Activated CD4-positive, alpha-beta T cell treated with anti-CD3 and anti-CD28 coated beads, Interleukin-2, Interleukin-4, amounts not matched to agents 100 ng/mL and 50 ng/mL, durations not matched to agents 16 hours and 8 hours (primary cell): ENCODE measurements around the gene HELZ.

Source experiments
- DNase-seq: peaks from one replicate; pipeline ENCODE4 v3.0.0-alpha.2; 2020; ENCODE audit warnings: low spot score

The HELZ gene

GRCh38 chr17:67074781-67075180 is 170.2 kb downstream of the HELZ start:
- no peak for DNase-seq

GRCh38 chr17:67072885-67073284 is 172.1 kb downstream of the HELZ start:
- no peak for DNase-seq

- DNase-seq = no peak
Measured at GRCh38 chr17:67071595-67071994, 173.4 kb downstream of the HELZ start.

GRCh38 chr17:67069603-67070136 is 175.3 kb downstream of the HELZ start:
- no peak for DNase-seq

- no peak for DNase-seq
Measured at GRCh38 chr17:67068999-67069398, 176.0 kb downstream of the HELZ start.

- no peak for DNase-seq
Measured at GRCh38 chr17:67067571-67068482, 177.2 kb downstream of the HELZ start.

- DNase-seq = no peak
Measured at GRCh38 chr17:67066717-67067116, 178.3 kb downstream of the HELZ start.

- no peak for DNase-seq
Measured at GRCh38 chr17:67063141-67063540, 181.9 kb downstream of the HELZ start.

- DNase-seq = no peak
Measured at GRCh38 chr17:67059372-67059771, 185.6 kb downstream of the HELZ start.

- no peak for DNase-seq
Measured at GRCh38 chr17:67058036-67058435, 187.0 kb downstream of the HELZ start.

- DNase-seq = no peak
Measured at GRCh38 chr17:67056746-67057490, 188.1 kb downstream of the HELZ start.

- DNase-seq = no peak
Measured at GRCh38 chr17:67055811-67056745, 188.9 kb downstream of the HELZ start.

- DNase-seq = no peak
Measured at GRCh38 chr17:67055041-67055443, 190.0 kb downstream of the HELZ start.

GRCh38 chr17:67054608-67055007 is 190.4 kb downstream of the HELZ start:
- DNase-seq = no peak

- no peak for DNase-seq
Measured at GRCh38 chr17:67054011-67054591, 190.9 kb downstream of the HELZ start.

GRCh38 chr17:67053438-67054000 is 191.5 kb downstream of the HELZ start:
- DNase-seq = no peak

- no peak for DNase-seq
Measured at GRCh38 chr17:67052720-67053437, 192.1 kb downstream of the HELZ start.

GRCh38 chr17:67051837-67052236 is 193.2 kb downstream of the HELZ start:
- no peak for DNase-seq

- no peak for DNase-seq
Measured at GRCh38 chr17:67051155-67051538, 193.8 kb downstream of the HELZ start.

- DNase-seq = no peak
Measured at GRCh38 chr17:67050471-67051154, 194.4 kb downstream of the HELZ start.
